GM19193 (cell line): Measurements from ENCODE around the gene CST3.

ENCODE experiments used
- POLR2A ChIP-seq: IDR thresholded peaks from 4 replicates; pipeline ENCODE4 v1.6.1; 2011; ENCODE audit not compliant: insufficient read depth, insufficient read length; ENCODE audit errors: extremely low read depth

Gene CST3

GRCh38 chr20:23584434-23585199, 53.1 kb downstream of the CST3 start:
- no peak for TF ChIP-seq POLR2A
